Activated naive CD4-positive, alpha-beta T cell treated with anti-CD3 and anti-CD28 coated beads, Interleukin-2, amount 50 U/mL, for 72 hours (primary cell): ENCODE results near the gene LYPLA2. TPM values are rescaled to one million over a fixed set of nuclear protein-coding genes. Genes with fewer than 3 reads are reported as not detected.

ENCODE experiments used
- ATAC-seq, 2 donors: fragments of 150-1000 bp; cut with Tn5 transposase; 2 replicates each; pipeline ENCODE4 v1.10.0; 2021; ENCODE audit warnings: mild to moderate bottlenecking in 2 of 2, moderate library complexity in 2 of 2
- DNase-seq, 2 donors: peaks; one replicate each; pipeline ENCODE4 v3.0.0; 2021 to 2022; ENCODE audit warnings: low spot score in 2 of 2
- H3K27ac Mint-ChIP-seq, 2 donors: one replicate each; pipeline ENCODE4 v1.8.0; 2022; ENCODE audit warnings: mild to moderate bottlenecking in 2 of 2, mixed read lengths in 2 of 2
- H3K36me3 Mint-ChIP-seq, 2 donors: one replicate each; pipeline ENCODE4 v1.8.0; 2022; ENCODE audit warnings: mixed read lengths in 2 of 2
- H3K9me3 Mint-ChIP-seq, 2 donors: one replicate each; pipeline ENCODE4 v1.8.0; 2022; ENCODE audit warnings: mixed read lengths in 2 of 2
- total RNA-seq, 2 donors: library from RNA; stranded (reverse); gene quantifications; one replicate each; pipeline ENCODE4 v1.2.3, GENCODE V29; 2022

The LYPLA2 gene
- 10 to 100 TPM; 73.6 to 78.1 TPM for total RNA-seq

- no peaks in the 10 kb centered on the region for H3K9me3 Mint-ChIP-seq
- ATAC-seq: peak; percentile 91 to 92
- peak; percentile 85 to 90 for DNase-seq
- H3K27ac Mint-ChIP-seq: peak within 1 kb of the TSS; percentile 91 to 93
- peaks cover 12 to 29% of the 10 kb centered on the region in 2 donors for H3K36me3 Mint-ChIP-seq
These were observed at the start of gene LYPLA2 for GRCh38 chr1:23790696-23791515. Gene LYPLA2, plus strand, starts transcription at chr1:23791145. Its CDS starts 1,538 bp downstream, at chr1:23792683.

GRCh38 chr1:23741609-23742008, 49.3 kb upstream of the LYPLA2 start:
- Mint-ChIP-seq H3K36me3 (peaks cover 11 to 17% of the 10 kb centered on the region in 2 donors), H3K9me3 (no peaks in the 10 kb centered on the region), H3K27ac (peak overlapping the region in 1 of 2 donors; percentile 82)
- no peak for DNase-seq
- ATAC-seq: no peak

DNA sequence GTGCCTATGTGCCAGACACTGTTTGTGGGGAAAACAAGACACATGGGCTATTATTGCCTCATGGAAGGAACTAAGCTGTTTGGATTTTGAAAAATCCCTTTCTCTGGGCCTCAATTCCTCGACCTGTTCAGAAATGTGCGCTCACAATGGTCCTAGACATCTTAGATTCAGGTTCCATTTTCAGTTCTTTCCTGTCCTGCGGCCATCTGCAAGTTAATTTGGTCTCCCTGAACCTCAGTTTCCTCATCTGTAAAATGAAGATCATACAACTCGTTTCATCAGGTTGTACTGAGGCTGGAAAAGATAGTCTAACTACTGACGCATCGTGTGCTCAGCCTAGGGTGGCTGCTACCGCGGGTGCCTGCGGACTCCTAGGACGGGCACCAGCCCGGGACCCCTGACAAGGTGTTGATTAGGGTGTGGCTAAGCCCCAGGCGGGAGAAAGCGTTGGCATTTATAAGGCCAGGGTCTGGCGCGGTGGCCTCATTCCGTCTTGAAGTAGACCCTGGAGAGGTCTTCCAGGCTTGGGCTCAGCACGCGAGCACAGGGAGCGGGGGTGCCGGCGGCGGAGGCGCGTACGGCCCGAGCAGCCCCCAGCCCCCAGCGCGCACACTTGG, 48.2 kb upstream of the LYPLA2 start:
- DNase-seq: no peak
- Mint-ChIP-seq H3K9me3 (no peaks in the 10 kb centered on the region), H3K27ac (peak overlapping the region; percentile 82 to 90), H3K36me3 (peaks cover 15 to 17% of the 10 kb centered on the region in 2 donors)
- ATAC-seq: peak; percentile 41 to 51

GRCh38 chr1:23743287-23744152, 47.4 kb upstream of the LYPLA2 start, which contains the start of gene ELOA:
Gene ELOA, plus strand, starts transcription at chr1:23743471. Its CDS starts 33 bp downstream, at chr1:23743504.
- Mint-ChIP-seq H3K27ac (peak within 1 kb of the TSS; percentile 82 to 90), H3K9me3 (no peaks in the 10 kb centered on the region), H3K36me3 (peaks cover 15 to 17% of the 10 kb centered on the region in 2 donors)
- DNase-seq (peak; percentile 74 to 78), ATAC-seq (peak; percentile 94 to 96)

DNA sequence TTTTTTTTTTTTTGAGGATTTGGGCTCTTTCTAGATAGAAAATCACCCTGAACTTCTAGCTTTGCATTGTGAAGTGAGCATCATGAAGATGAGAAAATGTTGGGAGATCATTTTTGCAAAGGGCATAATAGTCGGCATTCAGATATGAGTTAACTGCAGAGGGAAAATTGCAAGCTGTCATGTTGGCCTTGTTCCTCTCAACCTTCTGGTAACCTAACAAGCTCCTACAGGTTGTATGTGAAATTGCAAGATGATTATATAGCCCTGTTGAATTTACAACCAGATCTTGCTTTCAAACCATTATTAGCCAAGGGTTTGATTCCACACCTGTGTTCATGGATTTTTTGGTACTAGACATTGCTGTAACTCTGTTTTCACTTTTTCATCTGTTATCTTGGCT, 45.4 kb upstream of the LYPLA2 start:
- no peaks in the 10 kb centered on the region for H3K9me3 Mint-ChIP-seq
- no peak for DNase-seq
- no peak for ATAC-seq
- peaks cover 15 to 17% of the 10 kb centered on the region in 2 donors for H3K36me3 Mint-ChIP-seq
- H3K27ac Mint-ChIP-seq: no peak overlapping the region

DNA sequence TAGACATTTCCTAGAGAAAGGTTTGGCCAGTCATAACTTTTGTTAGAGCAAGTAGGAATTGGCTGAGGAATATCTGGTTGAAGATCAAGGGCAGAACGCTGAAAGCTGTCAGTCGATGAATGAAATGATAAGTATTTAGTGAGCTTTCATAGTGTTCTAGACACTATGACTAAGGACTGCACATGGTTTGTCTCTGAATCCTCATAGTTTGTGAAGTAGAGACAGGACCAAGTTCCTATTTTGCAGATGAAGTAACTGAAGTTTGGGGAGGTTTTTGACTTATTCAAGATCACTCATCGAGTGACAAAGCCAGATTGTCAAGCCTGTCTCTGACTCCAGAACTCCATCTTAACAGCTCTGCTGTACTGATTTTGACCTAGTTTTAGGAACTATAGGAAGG, 42.9 kb upstream of the LYPLA2 start:
- DNase-seq: no peak
- H3K27ac Mint-ChIP-seq: no peak overlapping the region
- peaks cover 20 to 24% of the 10 kb centered on the region in 2 donors for H3K36me3 Mint-ChIP-seq
- no peak for ATAC-seq
- H3K9me3 Mint-ChIP-seq: no peaks in the 10 kb centered on the region

DNA sequence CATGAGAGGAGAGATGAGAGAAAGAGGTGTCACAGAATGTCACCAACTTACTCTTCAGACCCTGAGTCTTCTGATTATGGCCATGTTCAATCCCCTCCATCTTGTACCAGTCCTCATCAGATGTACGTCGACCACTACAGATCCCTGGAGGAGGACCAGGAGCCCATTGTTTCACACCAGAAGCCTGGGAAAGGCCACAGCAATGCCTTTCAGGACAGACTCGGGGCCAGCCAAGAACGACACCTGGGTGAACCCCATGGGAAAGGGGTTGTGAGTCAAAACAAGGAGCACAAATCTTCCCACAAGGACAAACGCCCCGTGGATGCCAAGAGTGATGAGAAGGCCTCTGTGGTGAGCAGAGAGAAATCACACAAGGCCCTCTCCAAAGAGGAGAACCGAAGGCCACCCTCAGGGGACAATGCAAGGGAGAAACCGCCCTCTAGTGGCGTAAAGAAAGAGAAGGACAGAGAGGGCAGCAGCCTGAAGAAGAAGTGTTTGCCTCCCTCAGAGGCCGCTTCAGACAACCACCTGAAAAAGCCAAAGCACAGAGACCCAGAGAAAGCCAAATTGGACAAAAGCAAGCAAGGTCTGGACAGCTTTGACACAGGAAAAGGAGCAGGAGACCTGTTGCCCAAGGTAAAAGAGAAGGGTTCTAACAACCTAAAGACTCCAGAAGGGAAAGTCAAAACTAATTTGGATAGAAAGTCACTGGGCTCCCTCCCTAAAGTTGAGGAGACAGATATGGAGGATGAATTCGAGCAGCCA, 39.7 kb upstream of the LYPLA2 start:
- DNase-seq: peak in 1 of 2 donors; percentile 36
- peak; percentile 54 to 78 for ATAC-seq
- Mint-ChIP-seq H3K9me3 (no peaks in the 10 kb centered on the region), H3K27ac (peak overlapping the region in 1 of 2 donors; percentile 66), H3K36me3 (peaks cover 23 to 30% of the 10 kb centered on the region in 2 donors)

- Mint-ChIP-seq H3K27ac (peak overlapping the region in 1 of 2 donors; percentile 66), H3K9me3 (no peaks in the 10 kb centered on the region), H3K36me3 (peaks cover 23 to 29% of the 10 kb centered on the region in 2 donors)
- ATAC-seq (no peak), DNase-seq (no peak)
These were observed 39.1 kb upstream of the LYPLA2 start for GRCh38 chr1:23751815-23752200.

- H3K36me3 Mint-ChIP-seq: peaks cover 23 to 25% of the 10 kb centered on the region in 2 donors
- ATAC-seq (no peak), DNase-seq (no peak)
- H3K27ac Mint-ChIP-seq: no peak overlapping the region
- no peaks in the 10 kb centered on the region for H3K9me3 Mint-ChIP-seq
These were observed 38.0 kb upstream of the LYPLA2 start for GRCh38 chr1:23752909-23753308.

- Mint-ChIP-seq H3K36me3 (peaks cover 16 to 18% of the 10 kb centered on the region in 2 donors), H3K27ac (peak overlapping the region in 1 of 2 donors; percentile 60), H3K9me3 (no peaks in the 10 kb centered on the region)
- ATAC-seq (peak in 1 of 2 donors; percentile 43), DNase-seq (no peak)
These were observed 34.3 kb upstream of the LYPLA2 start for GRCh38 chr1:23756676-23757075.

- DNase-seq (no peak), ATAC-seq (no peak)
- Mint-ChIP-seq H3K27ac (no peak overlapping the region), H3K9me3 (no peaks in the 10 kb centered on the region), H3K36me3 (peaks cover 16% of the 10 kb centered on the region in 2 donors)
These were observed 33.1 kb upstream of the LYPLA2 start for GRCh38 chr1:23757812-23758211.

DNA sequence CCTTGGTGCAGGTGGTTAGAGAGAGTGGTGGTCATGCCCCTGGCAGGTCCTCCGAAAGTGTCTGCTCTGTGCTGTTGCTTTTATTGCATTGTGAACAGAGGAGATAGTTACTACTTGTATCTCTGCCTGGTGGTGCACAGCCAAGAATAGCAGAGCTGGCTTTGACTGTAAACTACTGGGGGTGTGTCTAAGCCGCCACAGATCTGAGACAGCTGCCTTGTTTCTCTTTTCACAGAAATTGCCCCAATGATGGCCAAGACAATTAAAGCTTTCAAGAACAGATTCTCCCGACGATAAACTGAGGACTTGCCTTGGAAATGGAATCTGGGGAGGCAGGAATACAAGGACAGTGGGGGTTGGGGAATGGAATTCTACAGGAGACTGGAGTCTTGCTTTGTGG, 31.7 kb upstream of the LYPLA2 start:
- Mint-ChIP-seq H3K36me3 (peaks cover 3 to 9% of the 10 kb centered on the region in 2 donors), H3K27ac (peak overlapping the region; percentile 35 to 53), H3K9me3 (no peaks in the 10 kb centered on the region)
- no peak for ATAC-seq
- no peak for DNase-seq

DNA sequence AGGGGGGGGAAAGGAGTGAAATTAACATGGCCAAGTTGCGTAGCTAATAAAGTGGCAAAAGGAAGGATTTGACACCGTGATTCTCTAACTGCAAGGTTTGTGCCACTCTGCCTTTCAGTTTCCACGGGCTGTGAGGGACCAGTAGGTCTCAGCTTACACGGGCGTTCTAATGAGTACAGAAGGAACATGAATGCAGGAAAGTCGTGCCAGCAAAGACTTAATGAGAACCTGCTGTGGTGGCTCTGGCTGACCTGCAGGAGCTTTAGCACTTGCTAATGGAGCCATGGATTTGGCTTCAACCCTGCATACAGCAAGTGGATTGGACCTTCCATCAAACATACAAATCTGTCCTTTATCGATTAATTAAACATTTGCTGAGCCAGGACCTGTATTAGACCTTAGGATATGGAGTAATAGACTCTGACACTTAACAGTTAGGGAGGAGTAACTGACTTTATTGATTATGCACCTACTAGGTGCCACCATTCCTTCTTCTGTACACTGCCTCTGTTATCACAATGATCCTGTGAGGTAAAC, 27.8 kb upstream of the LYPLA2 start:
- H3K36me3 Mint-ChIP-seq: no peaks in the 10 kb centered on the region
- ATAC-seq (no peak), DNase-seq (no peak)
- H3K9me3 Mint-ChIP-seq: no peaks in the 10 kb centered on the region
- peak overlapping the region in 1 of 2 donors; percentile 50 for H3K27ac Mint-ChIP-seq

- DNase-seq: no peak
- H3K27ac Mint-ChIP-seq: no peak overlapping the region
- no peaks in the 10 kb centered on the region for H3K36me3 Mint-ChIP-seq
These were observed 22.2 kb upstream of the LYPLA2 start for GRCh38 chr1:23768733-23769132.

DNA sequence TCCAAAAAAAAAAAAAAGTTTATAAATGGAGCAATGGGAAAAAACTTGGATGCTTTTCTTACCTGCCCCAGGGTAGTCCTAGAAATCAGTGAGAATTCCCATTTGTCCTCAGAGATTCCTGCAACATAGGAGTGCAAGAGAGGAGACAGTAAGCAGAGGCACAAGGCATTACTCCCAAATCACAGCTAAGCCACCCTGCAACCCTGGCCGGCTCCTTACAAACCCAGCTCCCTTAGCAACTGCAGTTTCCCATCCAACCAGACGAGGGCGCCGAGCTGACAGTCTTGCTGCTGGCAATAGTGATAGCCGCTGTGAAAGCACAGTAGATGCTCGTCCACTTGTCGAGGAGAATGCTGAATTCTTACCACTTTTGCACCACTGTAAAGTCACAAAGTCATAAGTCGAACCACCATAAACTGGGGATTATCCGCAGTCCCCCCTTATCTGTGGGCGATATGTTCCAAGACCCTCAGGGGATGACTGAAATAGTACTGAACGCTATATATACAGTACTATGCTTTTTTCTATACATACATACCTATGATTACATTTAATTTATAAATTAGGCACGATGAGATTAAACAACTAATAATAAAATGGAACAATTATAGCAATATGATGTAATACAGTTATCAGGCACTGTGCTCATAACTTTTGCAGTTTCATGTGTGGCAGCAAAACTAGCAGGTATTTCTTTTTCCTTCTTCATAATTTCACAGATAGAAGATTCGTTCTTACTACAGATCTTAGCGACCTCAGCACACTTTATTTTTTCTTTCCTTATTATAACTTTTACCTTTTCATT, 18.7 kb upstream of the LYPLA2 start:
- DNase-seq (peak in 1 of 2 donors; percentile 92), ATAC-seq (peak; percentile 82 to 94)
- H3K9me3 Mint-ChIP-seq: no peaks in the 10 kb centered on the region
- no peak overlapping the region for H3K27ac Mint-ChIP-seq
- H3K36me3 Mint-ChIP-seq: no peaks in the 10 kb centered on the region

More at GRCh38 chr1:23768733-23769132, 22.2 kb upstream of the LYPLA2 start:
- H3K9me3 Mint-ChIP-seq: no peaks in the 10 kb centered on the region
- no peak for ATAC-seq
